ENCODE results near the gene INO80D. TPM values are rescaled to one million over a fixed set of nuclear protein-coding genes. Genes with fewer than 3 reads are reported as not detected.

The INO80D gene
- total and polyA plus RNA-seq, 2 of the 8 experiments (the other 6 are each of a cell fraction or from before 2014, with no cell fraction given) = 6.2 to 37.4 TPM

- Histone ChIP-seq H2BK120ac (replicated peaks; ENCODE audit: low read depth, low read length) (no peak overlapping the region), H3K27me3 (replicated peaks in 1 of 4; ENCODE audit: control insufficient read depth in 3 of 4, extremely low read depth in 1 of 4, insufficient read depth in 3 of 4, low read length in 3 of 4) (no peaks in the 10 kb centered on the region), H3K79me1 (ENCODE audit: low read depth, low read length) (peaks cover 8% of the 10 kb centered on the region; the same call in 1 of the 2 replicates), H2BK15ac (ENCODE audit: low read length) (no peak overlapping the region), H2BK5ac (ENCODE audit: low read depth, low read length) (no peak overlapping the region), H3K4me2 (ENCODE audit: insufficient read depth in 1 of 2, low read depth in 2 of 2, low read length in 2 of 2) (no peak overlapping the region), H3K4me1 (replicated peaks in 1 of 4; ENCODE audit: control insufficient read depth in 3 of 4, insufficient read depth in 4 of 4, low read length in 3 of 4) (no peaks in the 10 kb centered on the region), H2AK5ac (ENCODE audit: low read depth, low read length) (no peak overlapping the region), H3K18ac (ENCODE audit: extremely low read depth, low read length) (no peak overlapping the region), H2AFZ (ENCODE audit: low read length) (no peak overlapping the region), H4K5ac (ENCODE audit: insufficient read length, low read depth, low read length) (no peak overlapping the region), H3K27ac (ENCODE audit: low read depth, low read length) (no peak overlapping the region), H4K20me1 (replicated peaks in 1 of 2; ENCODE audit: control insufficient read depth in 1 of 2, insufficient read depth in 2 of 2, low read length in 2 of 2) (peaks cover 0 to 5% of the 10 kb centered on the region in 2 experiments), H3K79me2 (ENCODE audit: control insufficient read depth in 1 of 2, insufficient read depth in 2 of 2, low read length in 2 of 2) (peaks cover 0 to 70% of the 10 kb centered on the region in 2 experiments; a peak in 3 of 4 replicates), H3K56ac (replicated peaks; ENCODE audit: insufficient read length, low read depth, low read length) (no peak overlapping the region), H4K8ac (ENCODE audit: extremely low read depth, insufficient read depth, low read length) (no peak overlapping the region), H3K23ac (ENCODE audit: insufficient read length) (no peak overlapping the region), H2BK20ac (ENCODE audit: low read length) (no peak overlapping the region), H2BK12ac (ENCODE audit: low read depth, low read length) (no peak overlapping the region), H3K23me2 (ENCODE audit: low read depth, low read length) (no peaks in the 10 kb centered on the region), H3K14ac (ENCODE audit: insufficient read length) (no peak overlapping the region), H3K9ac (replicated peaks in 1 of 4; ENCODE audit: extremely low read depth in 1 of 4, low read depth in 3 of 4, low read length in 3 of 4) (no peak overlapping the region), H3K4ac (replicated peaks; ENCODE audit: insufficient read length, low read depth, low read length) (no peak overlapping the region), H3K36me3 (ENCODE audit: control insufficient read depth in 2 of 4, insufficient read depth in 4 of 4, low read length in 3 of 4) (peaks cover 7 to 44% (median 15%) of the 10 kb centered on the region in 4 experiments; a peak in 7 of 8 replicates), H3K4me3 (ENCODE audit: extremely low read depth in 1 of 4, insufficient read depth in 2 of 4, low read depth in 3 of 4, low read length in 4 of 4) (no peak overlapping the region), H4K91ac (replicated peaks; ENCODE audit: insufficient read length, low read length) (no peak overlapping the region), H3K9me3 (ENCODE audit: insufficient read depth in 2 of 2, low read depth in 1 of 2, low read length in 1 of 2) (no peaks in the 10 kb centered on the region)
- CTCF ChIA-PET (ENCODE audit: partially characterized antibody) = interaction anchor here (1.7 kb wide), 1 partner anchor 48 kb away, joined by 4 read pairs; no protein-coding TSS in a partner anchor
- FAIRE-seq (no peak), DNase-seq (ENCODE audit: low read depth in 1 of 2, low spot score in 2 of 2) (no peak)
- no peak for TF ChIP-seq ATF2 (IDR thresholded peaks at IDR 0.05; ENCODE audit: low read length)
- no peak for TF ChIP-seq SP1 (IDR thresholded peaks at IDR 0.05; ENCODE audit: low read depth, low read length)
- TF ChIP-seq BACH1 (IDR thresholded peaks at IDR 0.05; ENCODE audit: low read length) = no peak
- no peak for TF ChIP-seq KDM1A (IDR thresholded peaks at IDR 0.05; ENCODE audit: borderline replicate concordance, low read length)
- 94% methylated on average over 6 of the region's 6 CpGs; no CpG with 5 or more reads in 1 of the 2 experiments for WGBS, 2 experiments (ENCODE audit: extremely low coverage in 1 of 2, insufficient coverage in 1 of 2, insufficient read length in 1 of 2, insufficient replicate concordance in 2 of 2, low coverage in 1 of 2, low lambda C conversion rate in 2 of 2, missing lambda C conversion rate in 1 of 2)
- POLR2A ChIA-PET (ENCODE audit: partially characterized antibody) = no interaction called here
These were observed 34.1 kb downstream of the INO80D start for GRCh38 chr2:206051912-206052311.

Data from H1 (cell line).